B cell (primary cell): ENCODE results near the gene PSAPL1. TPM values are rescaled to one million over a fixed set of nuclear protein-coding genes. Genes with fewer than 3 reads are reported as not detected.

Source experiments
- ATAC-seq: fragments of 200-7000 bp; cut with Tn5 transposase; one replicate; pipeline ENCODE4 v1.10.0; 2021; ENCODE audit warnings: low read depth, mild to moderate bottlenecking, moderate number of reproducible peaks, moderate library complexity
- CTCF ChIA-PET: fragments of 350-600 bp; sonication (Branson Sonifier 250); formaldehyde crosslinking; loops from one replicate; lab custom pipeline; 2021; ENCODE audit warnings: antibody characterized with exemption, inconsistent platforms; lab: Charles Lee
- POLR2A ChIA-PET: fragments of 350-600 bp; sonication (Branson Sonifier 250); formaldehyde crosslinking; loops from one replicate; lab custom pipeline; 2021; ENCODE audit warnings: antibody characterized with exemption; lab: Charles Lee
- DNase-seq: peaks from one replicate; pipeline ENCODE4 v3.0.0; 2013
- H2AFZ ChIP-seq: 2 replicates; pipeline ENCODE4 v1.6.1; 2012; ENCODE audit warnings: mild to moderate bottlenecking, low read depth, low read length; ENCODE audit not compliant: insufficient read depth, poor library complexity, severe bottlenecking
- H3K27ac ChIP-seq, 2 donors: 1 replicate in 1 of 2; 2 replicates in 1 of 2; pipeline ENCODE4 v1.5.1; 2012 to 2013; ENCODE audit warnings: low read length in 2 of 2, mild to moderate bottlenecking in 2 of 2, moderate library complexity in 1 of 2
- H3K27me3 ChIP-seq, 4 experiments: fragments of 200-600 bp in 1 of 4; sonication (generic) in 1 of 4; replicated peaks in 1 of 4; 1 replicate in 2 of 4; 2 replicates in 2 of 4; pipeline versions ENCODE4 v1.6.1 to v1.7.0; 2013 to 2016; ENCODE audit warnings: low read length in 3 of 4, mild to moderate bottlenecking in 2 of 4, mixed read lengths in 1 of 4, moderate library complexity in 1 of 4; ENCODE audit not compliant: insufficient read depth in 4 of 4, control insufficient read depth in 3 of 4; ENCODE audit errors: control extremely low read depth in 1 of 4
- H3K36me3 ChIP-seq, 2 experiments: replicated peaks in 1 of 2; 1 replicate in 1 of 2; 2 replicates in 1 of 2; pipeline versions ENCODE4 v1.6.1 to v1.7.1; 2013; ENCODE audit warnings: low read length in 1 of 2; ENCODE audit not compliant: insufficient read depth in 2 of 2, control insufficient read depth in 1 of 2; ENCODE audit errors: control extremely low read depth in 1 of 2, extremely low read depth in 1 of 2
- H3K4me1 ChIP-seq, 2 donors: fragments of 200-600 bp in 1 of 2; sonication (generic) in 1 of 2; 1 replicate in 1 of 2; 2 replicates in 1 of 2; pipeline versions ENCODE4 v1.5.1 to v1.6.1; 2013 to 2017; ENCODE audit warnings: low read length in 2 of 2; ENCODE audit not compliant: control insufficient read depth in 2 of 2, insufficient read depth in 2 of 2
- H3K4me2 ChIP-seq: replicated peaks from 2 replicates; pipeline ENCODE3; 2012; ENCODE audit warnings: mild to moderate bottlenecking, low read depth, low read length; ENCODE audit not compliant: poor library complexity, severe bottlenecking
- H3K4me3 ChIP-seq, 5 experiments: fragments of 200-600 bp in 1 of 5; sonication (generic) in 1 of 5; 1 replicate in 3 of 5; 2 replicates in 2 of 5; pipeline versions ENCODE4 v1.5.1 to v1.7.0; 2011 to 2016; ENCODE audit warnings: low read length in 4 of 5, mild to moderate bottlenecking in 4 of 5, low read depth in 2 of 5, control low read depth in 1 of 5, moderate library complexity in 1 of 5; ENCODE audit not compliant: insufficient read depth in 1 of 5; ENCODE audit errors: control extremely low read depth in 1 of 5, extremely low read depth in 1 of 5
- H3K79me2 ChIP-seq: fragments of 200-600 bp; sonication (generic); one replicate; pipeline ENCODE4 v1.6.0; 2016; ENCODE audit warnings: low read length; ENCODE audit not compliant: control insufficient read depth, insufficient read depth
- H3K9ac ChIP-seq: fragments of 200-600 bp; sonication (generic); 2 replicates; pipeline ENCODE4 v1.6.1; 2017; ENCODE audit warnings: mild to moderate bottlenecking, low read length, moderate library complexity
- H3K9me3 ChIP-seq, 3 donors: one replicate each; pipeline versions ENCODE4 v1.6.1 to v1.7.1; 2013; ENCODE audit warnings: low read length in 2 of 3; ENCODE audit not compliant: control insufficient read depth in 2 of 3, insufficient read depth in 1 of 3; ENCODE audit errors: control extremely low read depth in 1 of 3
- H4K20me1 ChIP-seq: 2 replicates; pipeline ENCODE4 v1.6.0; 2012; ENCODE audit warnings: mild to moderate bottlenecking, low read length; ENCODE audit not compliant: insufficient read depth, control insufficient read depth, poor library complexity, severe bottlenecking
- H3K27ac Mint-ChIP-seq: one replicate; pipeline ENCODE4 v1.8.0; 2021; ENCODE audit warnings: mixed read lengths
- H3K27me3 Mint-ChIP-seq: one replicate; pipeline ENCODE4 v1.8.0; 2021; ENCODE audit warnings: mixed read lengths
- H3K4me1 Mint-ChIP-seq: one replicate; pipeline ENCODE4 v1.8.0; 2021; ENCODE audit warnings: mixed read lengths
- H3K4me3 Mint-ChIP-seq: one replicate; pipeline ENCODE4 v1.8.0; 2021; ENCODE audit warnings: mixed read lengths
- H3K9me3 Mint-ChIP-seq: one replicate; pipeline ENCODE4 v1.8.0; 2022; ENCODE audit warnings: mixed read lengths; ENCODE audit not compliant: insufficient read depth
- EZH2 ChIP-seq: IDR thresholded peaks from 2 replicates; pipeline ENCODE4 v1.6.1; 2012; ENCODE audit warnings: borderline replicate concordance, low read depth, mild to moderate bottlenecking, moderate library complexity, low read length; ENCODE audit not compliant: insufficient read depth, poor library complexity, severe bottlenecking
- WGBS: methylation state at CpG from one replicate; pipeline ENCODE4 v1.1.5; 2013; ENCODE audit warnings: missing lambda C conversion rate; ENCODE audit not compliant: insufficient coverage; 5-methylcytosine and 5-hydroxymethylcytosine counted together
- intact Hi-C: fragments of 100-400 bp; cut with micrococcal nuclease; formaldehyde crosslinking; loops from one replicate; pipeline ENCODE4 v1.10.0; 2022
- polyA plus RNA-seq: library from polyadenylated mRNA; depleted of rRNA; stranded (reverse); fragments of >200 nt; gene quantifications from 2 replicates; pipeline ENCODE4 v1.2.3, GENCODE V29; 2012
- total RNA-seq, 2 donors: library from RNA; stranded (reverse); fragments of 120-200 nt in 1 of 2; gene quantifications; 1 replicate in 1 of 2; 2 replicates in 1 of 2; pipeline versions ENCODE4 v1.2.3 to v1.2.4, GENCODE V29; 2013 to 2022
- TF ChIP-seq, protein P1 (sequence below): fragments of 200-600 bp; IDR thresholded peaks from one replicate; pipeline ENCODE4 v1.8.0; 2022; ENCODE audit warnings: antibody characterized with exemption, mild to moderate bottlenecking

PSAPL1 gene
- total and polyA plus RNA-seq, 2 donors (not counting 1 experiment from before 2014, with no cell fraction given), result not detected

DNA sequence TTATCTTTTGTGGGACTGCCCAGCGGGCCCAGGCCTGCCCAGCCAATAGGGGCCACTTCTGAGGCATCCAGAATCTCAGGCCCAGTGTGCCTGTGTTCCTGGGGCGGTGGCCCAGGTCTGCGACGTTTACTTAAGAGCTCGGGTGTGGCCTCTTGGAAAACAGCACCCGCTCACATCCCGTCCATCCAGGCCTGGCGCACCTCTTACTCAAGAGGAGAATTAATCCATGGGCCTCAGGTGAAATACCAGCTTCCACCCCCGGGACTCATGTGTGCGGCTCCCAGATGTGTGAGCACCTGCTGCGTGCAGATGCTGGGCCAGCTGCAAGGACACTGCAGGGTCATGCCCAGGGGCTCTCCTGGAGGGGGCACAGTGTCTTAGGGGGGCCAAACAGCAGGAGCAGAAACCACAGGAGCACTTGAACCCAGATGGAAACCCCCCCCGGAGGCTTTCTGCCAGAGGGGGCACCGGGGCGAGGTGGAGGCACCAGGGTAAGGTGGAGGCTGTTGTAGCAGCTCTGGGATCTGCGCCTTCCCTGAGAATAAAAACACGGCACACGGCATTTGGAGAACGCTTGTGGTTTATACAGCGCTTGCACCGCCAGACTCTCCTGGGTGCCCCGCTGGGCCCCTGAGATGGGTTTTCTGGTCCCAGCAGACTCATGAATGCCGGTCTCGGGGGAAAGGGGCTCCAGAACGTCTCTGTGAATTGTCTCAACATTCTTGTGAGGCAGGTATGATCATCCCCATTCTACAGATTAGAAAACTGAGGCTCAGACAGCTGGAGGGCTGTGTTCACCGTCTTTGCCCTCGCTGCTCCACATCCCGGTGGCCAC lies 2.8 kb downstream of the PSAPL1 start:
- Mint-ChIP-seq H3K4me1 (no peaks in the 10 kb centered on the region), H3K27ac (no peak overlapping the region), H3K9me3 (no peaks in the 10 kb centered on the region), H3K27me3 (no peaks in the 10 kb centered on the region), H3K4me3 (no peak overlapping the region)
- ATAC-seq, result no peak
- Histone ChIP-seq H3K9me3 (peaks cover 0 to 9% (median 0%) of the 10 kb centered on the region in 3 donors), H4K20me1 (no peaks in the 10 kb centered on the region), H3K4me1 (no peaks in the 10 kb centered on the region), H3K27me3 (no peaks in the 10 kb centered on the region), H3K9ac (no peak overlapping the region), H3K36me3 (no peaks in the 10 kb centered on the region), H3K27ac (no peak overlapping the region), H3K79me2 (no peaks in the 10 kb centered on the region), H3K4me3 (no peak overlapping the region), H3K4me2 (no peak overlapping the region), H2AFZ (no peak overlapping the region)
- intact Hi-C loops, result no loop called here
- 89% methylated on average over 23 of the region's 27 CpGs for WGBS
- no peak for DNase-seq
- POLR2A ChIA-PET, result no interaction called here
- TF ChIP-seq EZH2, result no peak
- TF ChIP-seq, protein P1, sequence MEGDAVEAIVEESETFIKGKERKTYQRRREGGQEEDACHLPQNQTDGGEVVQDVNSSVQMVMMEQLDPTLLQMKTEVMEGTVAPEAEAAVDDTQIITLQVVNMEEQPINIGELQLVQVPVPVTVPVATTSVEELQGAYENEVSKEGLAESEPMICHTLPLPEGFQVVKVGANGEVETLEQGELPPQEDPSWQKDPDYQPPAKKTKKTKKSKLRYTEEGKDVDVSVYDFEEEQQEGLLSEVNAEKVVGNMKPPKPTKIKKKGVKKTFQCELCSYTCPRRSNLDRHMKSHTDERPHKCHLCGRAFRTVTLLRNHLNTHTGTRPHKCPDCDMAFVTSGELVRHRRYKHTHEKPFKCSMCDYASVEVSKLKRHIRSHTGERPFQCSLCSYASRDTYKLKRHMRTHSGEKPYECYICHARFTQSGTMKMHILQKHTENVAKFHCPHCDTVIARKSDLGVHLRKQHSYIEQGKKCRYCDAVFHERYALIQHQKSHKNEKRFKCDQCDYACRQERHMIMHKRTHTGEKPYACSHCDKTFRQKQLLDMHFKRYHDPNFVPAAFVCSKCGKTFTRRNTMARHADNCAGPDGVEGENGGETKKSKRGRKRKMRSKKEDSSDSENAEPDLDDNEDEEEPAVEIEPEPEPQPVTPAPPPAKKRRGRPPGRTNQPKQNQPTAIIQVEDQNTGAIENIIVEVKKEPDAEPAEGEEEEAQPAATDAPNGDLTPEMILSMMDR, result no peak
- CTCF ChIA-PET, result no interaction called here

DNA sequence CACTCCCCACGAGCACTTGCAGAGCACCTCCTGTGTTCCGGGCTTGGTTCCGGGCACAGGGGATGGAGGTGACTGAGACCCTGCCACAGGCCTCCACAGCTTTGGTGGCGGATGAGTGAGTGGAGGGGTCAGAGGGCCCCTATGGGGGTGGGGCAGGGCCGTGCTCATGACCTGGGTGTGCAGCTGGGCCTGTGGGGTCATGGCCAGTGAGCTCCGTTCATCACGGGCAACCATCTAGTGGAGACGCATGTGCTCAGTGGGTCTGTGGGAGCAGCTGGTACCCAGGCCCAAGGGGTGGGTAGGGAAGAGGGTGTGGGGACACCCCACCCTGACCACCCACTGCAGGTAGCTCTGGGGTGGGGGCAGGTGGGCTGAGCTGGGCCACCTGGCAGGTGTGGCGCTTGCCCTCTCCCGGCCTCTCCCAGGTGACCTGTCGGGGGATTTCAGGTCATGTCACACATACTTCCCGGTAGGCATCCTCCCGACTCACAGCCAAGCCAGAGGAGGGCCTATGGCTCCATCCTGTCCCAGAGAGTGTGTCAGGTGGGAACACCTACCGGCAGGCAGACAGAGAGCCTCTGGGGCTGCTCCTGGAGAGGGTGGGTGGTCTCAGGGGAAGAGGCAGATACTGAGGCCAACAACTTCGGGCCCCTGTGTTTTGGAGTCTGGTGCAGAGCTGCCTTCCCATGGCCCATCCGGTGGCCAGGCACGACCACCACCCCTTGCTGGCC lies 3.6 kb downstream of the PSAPL1 start:
- H3K4me2 ChIP-seq, result no peak overlapping the region
- H3K4me1 Mint-ChIP-seq, result no peaks in the 10 kb centered on the region
- H3K9me3 ChIP-seq, result peaks cover 0 to 6% (median 0%) of the 10 kb centered on the region in 3 donors
- no peaks in the 10 kb centered on the region for H3K9me3 Mint-ChIP-seq
- ChIA-PET POLR2A (no interaction called here), CTCF (no interaction called here)
- H3K27ac Mint-ChIP-seq, result no peak overlapping the region
- no peaks in the 10 kb centered on the region for H3K4me1 ChIP-seq
- H3K27me3 Mint-ChIP-seq, result no peaks in the 10 kb centered on the region
- no peak overlapping the region for H3K27ac ChIP-seq
- TF ChIP-seq EZH2, result no peak
- TF ChIP-seq, protein P1, result no peak
- intact Hi-C loops, result no loop called here
- no peak overlapping the region for H3K4me3 Mint-ChIP-seq
- no peak overlapping the region for H2AFZ ChIP-seq
- WGBS, result 89% methylated on average over 17 of the region's 17 CpGs
- no peak for ATAC-seq
- no peak for DNase-seq
- no peaks in the 10 kb centered on the region for H4K20me1 ChIP-seq
- no peaks in the 10 kb centered on the region for H3K27me3 ChIP-seq
- H3K36me3 ChIP-seq, result no peaks in the 10 kb centered on the region
- H3K4me3 ChIP-seq, result no peak overlapping the region
- no peak overlapping the region for H3K9ac ChIP-seq
- no peaks in the 10 kb centered on the region for H3K79me2 ChIP-seq
